Measurements from ENCODE around the gene LRFN2. TPM values are rescaled to one million over a fixed set of nuclear protein-coding genes. Genes with fewer than 3 reads are reported as not detected.
A peak's percentile ranks its signal among the peaks of the same experiment; 100 is the strongest.

Gene LRFN2
- total RNA-seq, 2 donors from 2014 or later, result 0.29 to 0.50 TPM

GRCh38 chr6:40379811-40380210 lies 207.4 kb downstream of the LRFN2 start:
- Mint-ChIP-seq H3K27me3 (no peaks in the 10 kb centered on the region), H3K4me3 (no peak overlapping the region), H3K27ac (peak overlapping the region in 1 of 2 donors; percentile 64), H3K4me1 (ENCODE audit: low read depth in 2 of 2) (peaks cover 24 to 31% of the 10 kb centered on the region in 2 donors), H3K9me3 (no peaks in the 10 kb centered on the region), H3K36me3 (peaks cover 7% of the 10 kb centered on the region)
- ATAC-seq (no peak), DNase-seq (ENCODE audit: low spot score) (no peak)

- Mint-ChIP-seq H3K27ac (peak overlapping the region in 1 of 2 donors; percentile 64), H3K27me3 (no peaks in the 10 kb centered on the region), H3K9me3 (no peaks in the 10 kb centered on the region), H3K4me1 (ENCODE audit: low read depth in 2 of 2) (peaks cover 25 to 31% of the 10 kb centered on the region in 2 donors), H3K4me3 (no peak overlapping the region), H3K36me3 (peaks cover 7% of the 10 kb centered on the region)
- no peak for DNase-seq (ENCODE audit: low spot score)
- ATAC-seq, result no peak
These were observed 208.5 kb downstream of the LRFN2 start for GRCh38 chr6:40378725-40379074.

- H3K27ac Mint-ChIP-seq, result no peak overlapping the region
- H3K4me1 Mint-ChIP-seq (ENCODE audit: low read depth in 2 of 2), result peaks cover 27 to 31% of the 10 kb centered on the region in 2 donors
- no peak overlapping the region for H3K4me3 Mint-ChIP-seq
- no peaks in the 10 kb centered on the region for H3K9me3 Mint-ChIP-seq
- H3K36me3 Mint-ChIP-seq, result peaks cover 7% of the 10 kb centered on the region
- no peak for ATAC-seq
- H3K27me3 Mint-ChIP-seq, result no peaks in the 10 kb centered on the region
- no peak for DNase-seq (ENCODE audit: low spot score)
These were observed 209.0 kb downstream of the LRFN2 start for GRCh38 chr6:40378071-40378724.

DNA sequence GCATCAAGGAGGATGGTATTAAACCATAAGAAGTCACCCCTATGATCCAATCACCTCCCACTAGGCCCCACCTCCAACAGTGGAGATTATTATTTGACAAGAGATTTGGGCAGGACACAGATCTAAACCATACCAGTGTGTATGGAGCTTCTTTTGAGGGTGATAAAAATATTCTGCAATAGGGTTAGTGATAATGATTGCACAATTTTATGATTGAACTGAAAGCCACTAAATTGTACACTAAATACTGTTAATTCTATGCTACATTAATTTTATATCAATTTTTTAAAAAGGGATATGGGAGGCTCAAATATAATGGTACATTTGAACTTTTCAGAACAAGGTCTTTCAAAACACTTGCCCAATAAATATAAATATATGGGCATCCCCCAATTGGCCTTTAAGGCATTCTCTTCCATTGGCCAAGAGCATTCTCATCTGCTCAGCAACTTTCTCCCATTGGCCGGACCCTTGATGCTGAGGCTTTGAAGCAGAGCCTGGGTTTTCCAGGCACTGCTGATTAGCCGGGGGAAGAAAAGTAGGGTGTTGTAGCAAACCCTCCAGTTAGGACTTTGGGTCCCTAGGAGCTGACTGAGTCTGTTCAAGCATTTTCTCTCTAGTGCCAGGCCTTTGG lies 209.9 kb downstream of the LRFN2 start:
- Mint-ChIP-seq H3K9me3 (no peaks in the 10 kb centered on the region), H3K27me3 (no peaks in the 10 kb centered on the region), H3K4me3 (no peak overlapping the region), H3K36me3 (peaks cover 11% of the 10 kb centered on the region), H3K27ac (peak overlapping the region; percentile 50 to 67), H3K4me1 (ENCODE audit: low read depth in 2 of 2) (peaks cover 34 to 36% of the 10 kb centered on the region in 2 donors)
- ATAC-seq, result no peak
- no peak for DNase-seq (ENCODE audit: low spot score)

DNA sequence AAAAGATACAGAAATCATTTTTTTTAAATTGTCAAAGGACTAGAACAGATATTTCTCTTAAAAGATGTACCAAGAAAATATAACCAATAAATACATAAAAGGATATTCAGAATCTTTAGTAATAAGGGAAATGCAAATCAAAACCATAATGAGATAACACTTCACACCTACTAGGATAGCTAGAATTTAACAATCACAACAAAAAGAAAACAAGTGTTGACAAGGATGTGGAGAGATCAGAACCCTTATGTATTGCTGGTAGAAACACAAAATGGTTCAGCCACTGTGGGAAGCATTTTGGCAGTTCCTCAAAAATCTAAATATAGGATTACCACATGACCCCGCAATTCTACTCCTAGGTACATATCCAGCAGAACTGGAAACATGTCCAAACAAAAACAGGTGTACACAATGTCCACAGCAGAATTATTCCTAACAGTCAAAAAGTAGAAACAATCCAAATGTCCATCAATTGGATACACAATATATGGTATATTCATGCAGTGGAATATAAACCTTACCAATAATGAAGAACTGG lies 211.0 kb downstream of the LRFN2 start:
- H3K27me3 Mint-ChIP-seq, result no peaks in the 10 kb centered on the region
- H3K4me3 Mint-ChIP-seq, result no peak overlapping the region
- H3K4me1 Mint-ChIP-seq (ENCODE audit: low read depth in 2 of 2), result peaks cover 42 to 47% of the 10 kb centered on the region in 2 donors
- ATAC-seq (no peak), DNase-seq (ENCODE audit: low spot score) (no peak)
- peaks cover 18% of the 10 kb centered on the region for H3K36me3 Mint-ChIP-seq
- peak overlapping the region; percentile 50 to 67 for H3K27ac Mint-ChIP-seq
- H3K9me3 Mint-ChIP-seq, result no peaks in the 10 kb centered on the region

DNA sequence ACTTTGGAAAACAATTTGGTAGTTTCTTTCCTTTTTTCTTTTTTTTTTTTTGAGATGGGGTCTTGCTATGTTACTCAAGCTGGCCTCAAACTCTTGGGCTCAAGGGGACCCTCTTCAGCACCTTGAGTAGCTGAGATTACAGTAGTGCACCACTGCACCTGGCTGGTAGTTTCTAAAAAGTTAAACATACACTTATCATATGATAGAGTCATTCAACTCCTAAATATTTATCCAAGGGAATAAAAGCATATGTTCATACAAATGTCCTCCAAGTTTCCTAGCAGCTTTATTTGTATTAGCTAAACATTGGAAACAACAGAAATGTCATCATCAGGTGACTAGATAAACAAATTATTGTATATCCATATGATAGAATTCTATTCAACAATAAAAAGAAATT lies 213.9 kb downstream of the LRFN2 start:
- Mint-ChIP-seq H3K4me3 (no peak overlapping the region), H3K27ac (peak overlapping the region in 1 of 2 donors; percentile 97), H3K9me3 (peaks cover 3% of the 10 kb centered on the region), H3K36me3 (peaks cover 36% of the 10 kb centered on the region), H3K27me3 (no peaks in the 10 kb centered on the region), H3K4me1 (ENCODE audit: low read depth in 2 of 2) (peaks cover 53 to 72% of the 10 kb centered on the region in 2 donors)
- ATAC-seq, result no peak
- DNase-seq (ENCODE audit: low spot score), result no peak

DNA sequence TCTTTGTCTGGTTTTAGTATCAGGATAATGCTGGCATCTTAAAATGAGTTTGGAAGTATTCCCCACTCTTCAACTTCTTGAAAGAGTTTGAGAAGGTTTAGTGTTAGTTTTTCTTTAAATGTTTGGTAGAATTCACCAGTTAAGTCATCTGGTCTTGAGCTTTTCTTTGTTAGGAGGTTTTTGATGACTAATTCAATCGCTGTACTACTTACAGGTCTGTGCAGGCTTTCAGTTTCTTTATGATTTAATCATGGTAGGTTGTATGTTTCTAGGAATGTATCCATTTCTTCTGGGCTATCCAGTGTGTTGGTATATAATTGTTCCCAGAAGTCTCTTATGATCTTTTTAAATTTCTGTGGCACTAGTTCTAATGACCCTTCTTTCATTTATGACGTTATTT lies 215.5 kb downstream of the LRFN2 start:
- peaks cover 48 to 67% of the 10 kb centered on the region in 2 donors for H3K4me1 Mint-ChIP-seq (ENCODE audit: low read depth in 2 of 2)

DNA sequence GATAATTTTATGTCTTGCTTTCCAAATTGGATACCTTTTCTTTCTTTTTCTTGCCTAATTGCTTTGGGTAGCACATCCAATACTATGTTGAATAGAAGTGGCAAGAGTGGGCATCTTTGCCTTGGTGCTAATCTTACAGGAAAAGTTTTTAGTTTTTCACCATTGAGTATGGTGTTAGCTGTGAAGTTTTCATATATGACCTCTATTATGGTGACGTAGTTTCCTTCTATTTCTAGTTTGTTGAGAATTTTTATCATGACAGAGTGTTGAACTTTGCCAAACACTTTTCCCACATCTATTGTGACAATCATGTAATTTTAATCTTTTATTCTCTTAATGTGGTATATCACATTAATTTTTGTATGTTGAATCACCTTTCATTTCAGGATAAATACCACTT lies 216.1 kb downstream of the LRFN2 start:
- Mint-ChIP-seq H3K4me1 (ENCODE audit: low read depth in 2 of 2) (peaks cover 43 to 62% of the 10 kb centered on the region in 2 donors), H3K4me3 (peak overlapping the region; percentile 92), H3K27me3 (no peaks in the 10 kb centered on the region), H3K36me3 (peaks cover 42% of the 10 kb centered on the region), H3K9me3 (peaks cover 5% of the 10 kb centered on the region), H3K27ac (peak overlapping the region; percentile 88 to 97)
- DNase-seq (ENCODE audit: low spot score) (no peak), ATAC-seq (no peak)

More for the DNA sequence above, 215.5 kb downstream of the LRFN2 start:
- H3K27me3 Mint-ChIP-seq, result no peaks in the 10 kb centered on the region
- DNase-seq (ENCODE audit: low spot score) (no peak), ATAC-seq (peak; percentile 92 to 93)
- H3K27ac Mint-ChIP-seq, result peak overlapping the region; percentile 88 to 97
- peak overlapping the region; percentile 92 for H3K4me3 Mint-ChIP-seq
- H3K36me3 Mint-ChIP-seq, result peaks cover 42% of the 10 kb centered on the region
- H3K9me3 Mint-ChIP-seq, result peaks cover 3% of the 10 kb centered on the region

DNA sequence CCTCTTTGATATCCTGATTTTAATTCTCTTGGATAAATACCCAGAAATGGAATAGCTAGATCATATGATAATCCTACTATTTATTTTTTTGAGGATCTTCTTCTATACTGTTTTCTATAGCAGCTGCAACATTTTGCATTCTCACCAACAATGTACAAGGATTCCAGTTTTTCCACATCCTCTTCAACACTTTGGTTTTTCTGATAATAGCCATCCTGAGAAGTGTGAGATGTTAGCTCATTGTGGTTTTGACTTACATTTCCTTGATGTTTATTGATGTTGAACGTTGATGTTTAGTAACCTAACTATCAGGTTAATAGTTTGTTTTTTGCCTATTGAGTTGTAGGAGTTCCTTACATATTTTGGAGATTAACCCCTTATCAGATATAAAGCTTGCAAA lies 217.3 kb downstream of the LRFN2 start:
- Mint-ChIP-seq H3K27ac (peak overlapping the region; percentile 88 to 97), H3K4me1 (ENCODE audit: low read depth in 2 of 2) (peaks cover 32 to 50% of the 10 kb centered on the region in 2 donors), H3K27me3 (peaks cover 0 to under 1% of the 10 kb centered on the region in 2 donors), H3K36me3 (peaks cover 50% of the 10 kb centered on the region), H3K4me3 (peak overlapping the region; percentile 92), H3K9me3 (peaks cover 8% of the 10 kb centered on the region)
- ATAC-seq (peak; percentile 63 to 80), DNase-seq (ENCODE audit: low spot score) (no peak)

DNA sequence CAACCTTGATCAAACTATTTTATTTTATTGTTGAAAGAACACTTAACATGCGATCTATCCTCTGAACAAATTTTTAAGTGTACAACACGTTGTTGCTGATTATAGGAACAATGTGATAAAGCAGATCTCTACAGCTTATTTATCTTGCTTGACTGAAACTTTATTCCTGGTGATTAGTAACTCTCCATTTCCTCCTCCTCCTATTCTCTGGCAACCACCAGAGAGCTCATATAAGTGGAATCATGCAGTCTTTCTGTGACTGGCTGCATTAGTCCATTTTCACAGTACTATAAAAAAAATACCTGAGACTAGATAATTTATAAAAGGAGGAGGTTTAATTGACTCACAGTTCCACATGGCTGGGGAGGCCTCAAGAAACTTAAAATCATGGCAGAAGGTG lies 218.1 kb downstream of the LRFN2 start:
- ATAC-seq (no peak), DNase-seq (ENCODE audit: low spot score) (no peak)
- peak overlapping the region; percentile 92 for H3K4me3 Mint-ChIP-seq
- H3K27ac Mint-ChIP-seq, result peak overlapping the region; percentile 88 to 97
- H3K4me1 Mint-ChIP-seq (ENCODE audit: low read depth in 2 of 2), result peaks cover 31 to 49% of the 10 kb centered on the region in 2 donors
- H3K27me3 Mint-ChIP-seq, result peaks cover 0 to 2% of the 10 kb centered on the region in 2 donors
- H3K9me3 Mint-ChIP-seq, result peaks cover 9% of the 10 kb centered on the region
- peaks cover 53% of the 10 kb centered on the region for H3K36me3 Mint-ChIP-seq

DNA sequence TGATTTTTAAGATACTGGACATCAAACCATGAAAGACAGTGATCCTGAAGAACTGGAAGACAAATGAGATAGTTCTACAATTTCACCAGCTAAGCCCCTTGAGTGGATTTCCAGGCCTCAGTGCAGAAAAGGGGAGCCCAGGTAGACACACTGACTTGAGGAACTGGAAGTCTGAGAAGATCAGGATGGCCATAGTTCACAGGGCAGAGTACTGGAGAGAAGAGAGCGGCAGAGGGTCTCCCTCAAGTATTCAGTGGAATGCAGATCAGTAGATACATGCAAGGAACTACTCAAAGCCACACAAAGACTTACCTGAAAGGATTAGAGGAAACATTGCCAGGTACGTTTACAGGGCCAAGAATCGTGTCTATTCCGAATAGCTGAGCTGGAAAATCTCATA lies 224.3 kb downstream of the LRFN2 start:
- no peak overlapping the region for H3K27ac Mint-ChIP-seq
- DNase-seq (ENCODE audit: low spot score) (no peak), ATAC-seq (no peak)
- H3K4me1 Mint-ChIP-seq (ENCODE audit: low read depth in 2 of 2), result peaks cover 0 to 6% of the 10 kb centered on the region in 2 donors
- H3K27me3 Mint-ChIP-seq, result peaks cover 9 to 23% of the 10 kb centered on the region in 2 donors
- peaks cover 31% of the 10 kb centered on the region for H3K36me3 Mint-ChIP-seq
- peaks cover 6% of the 10 kb centered on the region for H3K9me3 Mint-ChIP-seq
- H3K4me3 Mint-ChIP-seq, result no peak overlapping the region

GRCh38 chr6:40359808-40360207 lies 227.4 kb downstream of the LRFN2 start:
- peaks cover under 1% of the 10 kb centered on the region for H3K9me3 Mint-ChIP-seq
- no peak overlapping the region for H3K4me3 Mint-ChIP-seq
- ATAC-seq, result no peak
- peaks cover 9 to 19% of the 10 kb centered on the region in 2 donors for H3K4me1 Mint-ChIP-seq (ENCODE audit: low read depth in 2 of 2)
- peaks cover 13% of the 10 kb centered on the region for H3K36me3 Mint-ChIP-seq
- no peak overlapping the region for H3K27ac Mint-ChIP-seq
- peaks cover 9 to 21% of the 10 kb centered on the region in 2 donors for H3K27me3 Mint-ChIP-seq
- no peak for DNase-seq (ENCODE audit: low spot score)

DNA sequence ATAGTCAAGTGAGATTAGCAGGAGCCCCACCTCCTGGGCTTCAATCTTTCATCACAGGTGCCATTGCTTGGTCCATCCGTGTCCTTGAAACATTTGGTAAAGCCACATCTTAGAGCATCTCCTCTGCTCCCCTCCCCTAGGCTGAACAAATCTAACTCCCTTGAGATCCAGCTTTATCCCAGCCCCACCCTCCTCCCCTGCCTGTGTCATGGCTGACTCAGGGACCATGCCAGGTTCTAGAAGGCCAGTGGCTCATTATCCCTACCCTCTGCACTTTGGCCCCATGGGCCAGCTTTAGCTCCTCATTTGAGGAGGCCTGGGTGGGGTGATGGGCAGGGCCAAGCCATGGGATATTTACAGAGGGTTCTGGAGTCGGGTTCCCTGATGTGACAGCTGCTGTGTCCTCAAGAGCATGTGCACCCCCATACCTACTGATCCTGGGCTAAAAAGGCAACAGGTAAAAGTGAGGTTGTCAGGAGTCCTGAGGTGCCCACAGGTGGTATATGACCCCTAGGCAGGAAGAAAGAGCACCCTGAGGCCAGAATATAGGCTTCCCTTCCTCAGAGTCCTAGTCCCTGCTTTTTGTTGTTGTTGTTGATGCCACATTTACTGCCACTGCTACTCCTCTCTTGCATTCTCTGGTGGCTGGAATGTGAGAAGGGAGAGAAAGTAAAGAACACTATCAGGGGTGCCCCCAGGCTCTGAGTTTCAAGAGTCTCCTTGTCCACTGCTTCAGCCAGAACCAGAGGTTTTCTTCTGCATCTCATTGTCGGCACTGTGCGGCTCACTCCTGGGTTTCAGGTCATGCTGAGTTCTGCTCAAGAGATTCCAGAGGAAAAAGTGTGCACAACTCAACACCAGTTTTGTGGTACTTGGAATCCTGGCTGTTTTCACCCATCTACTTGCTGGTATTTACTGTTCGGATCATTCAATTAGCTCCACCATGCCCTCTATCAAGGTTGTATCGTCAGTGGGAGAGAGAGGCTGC lies 228.4 kb downstream of the LRFN2 start:
- Mint-ChIP-seq H3K4me3 (no peak overlapping the region), H3K27me3 (peaks cover 9 to 21% of the 10 kb centered on the region in 2 donors), H3K9me3 (no peaks in the 10 kb centered on the region), H3K36me3 (peaks cover 9% of the 10 kb centered on the region), H3K4me1 (ENCODE audit: low read depth in 2 of 2) (peaks cover 9 to 15% of the 10 kb centered on the region in 2 donors), H3K27ac (no peak overlapping the region)
- DNase-seq (ENCODE audit: low spot score) (no peak), ATAC-seq (no peak)

All from natural killer cell treated with Interleukin-12 subunit alpha and Interleukin-12 subunit beta and Interleukin-15 and Interleukin-18, amount 100 ng/mL, for 72 hours (primary cell).